Tibial artery (tissue), 4 donors: ENCODE measurements around the gene MIP.

Experiments used
- DNase-seq, 2 donors: peaks; one replicate each; pipeline ENCODE4 v3.0.0-alpha.2; 2019
- H3K27ac ChIP-seq, 2 donors: fragments of 200-600 bp; sonication (generic) in 1 of 2; 1 replicate in 1 of 2; 2 replicates in 1 of 2; pipeline ENCODE4 v1.5.1; 2018 to 2019; ENCODE audit warnings: mild to moderate bottlenecking in 1 of 2
- H3K27me3 ChIP-seq, 2 donors: fragments of 200-600 bp; sonication (generic) in 1 of 2; one replicate each; pipeline versions ENCODE4 v1.5.1 to v1.6.0; 2016 to 2019
- H3K36me3 ChIP-seq, 3 donors: fragments of 200-600 bp; sonication (generic) in 2 of 3; one replicate each; pipeline ENCODE4 v1.5.1; 2016 to 2019; ENCODE audit warnings: mild to moderate bottlenecking in 2 of 3
- H3K4me1 ChIP-seq, 4 donors: fragments of 200-600 bp; sonication (generic) in 2 of 4; 1 replicate in 3 of 4; 2 replicates in 1 of 4; pipeline ENCODE4 v1.5.1; 2016 to 2019
- H3K4me3 ChIP-seq, 2 donors: fragments of 200-600 bp; sonication (generic) in 1 of 2; 1 replicate in 1 of 2; 2 replicates in 1 of 2; pipeline ENCODE4 v1.5.1; 2018 to 2019; ENCODE audit warnings: mild to moderate bottlenecking in 2 of 2
- H3K9me3 ChIP-seq, 3 donors: fragments of 200-600 bp; sonication (generic) in 1 of 3; one replicate each; pipeline ENCODE4 v1.5.1; 2016 to 2019
- intact Hi-C: fragments of 100-400 bp; cut with DNase I; formaldehyde crosslinking; loops from one replicate; pipeline ENCODE4 v1.15.0; 2023; ENCODE audit warnings: low total_unique reads
- TF ChIP-seq, protein P1 (sequence below), 2 experiments: fragments of 200-600 bp in 1 of 2; fragments of 450-650 bp in 1 of 2; IDR thresholded peaks; one replicate each; pipeline ENCODE4 v1.5.1; 2017 to 2019; ENCODE audit warnings: antibody characterized with exemption in 2 of 2, mild to moderate bottlenecking in 1 of 2, moderate library complexity in 1 of 2

Gene MIP

DNA sequence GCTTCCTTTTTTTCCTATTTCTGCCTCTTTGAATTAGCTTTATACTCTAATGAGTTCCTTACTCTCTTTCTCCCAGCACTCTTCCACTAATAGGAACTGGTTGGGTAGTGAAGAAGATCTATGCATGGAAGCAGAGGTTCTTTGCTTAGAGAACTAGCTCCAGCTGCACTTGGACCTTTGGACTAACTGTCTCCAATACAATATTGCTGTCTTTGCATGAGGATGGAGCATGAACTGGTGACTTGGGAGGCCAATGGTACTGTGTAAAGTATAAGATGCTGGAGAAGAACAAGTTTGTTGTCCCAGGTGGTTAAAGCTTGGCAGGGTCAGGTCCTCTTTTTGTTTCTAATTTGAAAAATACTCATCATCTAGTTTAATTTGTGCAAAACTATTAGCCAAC, 35.9 kb upstream of the MIP start:
- DNase-seq, result no peak
- Histone ChIP-seq H3K27ac (no peak overlapping the region), H3K4me3 (no peak overlapping the region), H3K9me3 (no peaks in the 10 kb centered on the region), H3K4me1 (peaks cover 0 to 16% (median 10%) of the 10 kb centered on the region in 4 donors), H3K27me3 (peaks cover 0 to 6% of the 10 kb centered on the region in 2 donors), H3K36me3 (no peaks in the 10 kb centered on the region)
- TF ChIP-seq, protein P1, sequence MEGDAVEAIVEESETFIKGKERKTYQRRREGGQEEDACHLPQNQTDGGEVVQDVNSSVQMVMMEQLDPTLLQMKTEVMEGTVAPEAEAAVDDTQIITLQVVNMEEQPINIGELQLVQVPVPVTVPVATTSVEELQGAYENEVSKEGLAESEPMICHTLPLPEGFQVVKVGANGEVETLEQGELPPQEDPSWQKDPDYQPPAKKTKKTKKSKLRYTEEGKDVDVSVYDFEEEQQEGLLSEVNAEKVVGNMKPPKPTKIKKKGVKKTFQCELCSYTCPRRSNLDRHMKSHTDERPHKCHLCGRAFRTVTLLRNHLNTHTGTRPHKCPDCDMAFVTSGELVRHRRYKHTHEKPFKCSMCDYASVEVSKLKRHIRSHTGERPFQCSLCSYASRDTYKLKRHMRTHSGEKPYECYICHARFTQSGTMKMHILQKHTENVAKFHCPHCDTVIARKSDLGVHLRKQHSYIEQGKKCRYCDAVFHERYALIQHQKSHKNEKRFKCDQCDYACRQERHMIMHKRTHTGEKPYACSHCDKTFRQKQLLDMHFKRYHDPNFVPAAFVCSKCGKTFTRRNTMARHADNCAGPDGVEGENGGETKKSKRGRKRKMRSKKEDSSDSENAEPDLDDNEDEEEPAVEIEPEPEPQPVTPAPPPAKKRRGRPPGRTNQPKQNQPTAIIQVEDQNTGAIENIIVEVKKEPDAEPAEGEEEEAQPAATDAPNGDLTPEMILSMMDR (IDR thresholded peaks at IDR 0.05), result no peak
- intact Hi-C loops, result no loop called here

DNA sequence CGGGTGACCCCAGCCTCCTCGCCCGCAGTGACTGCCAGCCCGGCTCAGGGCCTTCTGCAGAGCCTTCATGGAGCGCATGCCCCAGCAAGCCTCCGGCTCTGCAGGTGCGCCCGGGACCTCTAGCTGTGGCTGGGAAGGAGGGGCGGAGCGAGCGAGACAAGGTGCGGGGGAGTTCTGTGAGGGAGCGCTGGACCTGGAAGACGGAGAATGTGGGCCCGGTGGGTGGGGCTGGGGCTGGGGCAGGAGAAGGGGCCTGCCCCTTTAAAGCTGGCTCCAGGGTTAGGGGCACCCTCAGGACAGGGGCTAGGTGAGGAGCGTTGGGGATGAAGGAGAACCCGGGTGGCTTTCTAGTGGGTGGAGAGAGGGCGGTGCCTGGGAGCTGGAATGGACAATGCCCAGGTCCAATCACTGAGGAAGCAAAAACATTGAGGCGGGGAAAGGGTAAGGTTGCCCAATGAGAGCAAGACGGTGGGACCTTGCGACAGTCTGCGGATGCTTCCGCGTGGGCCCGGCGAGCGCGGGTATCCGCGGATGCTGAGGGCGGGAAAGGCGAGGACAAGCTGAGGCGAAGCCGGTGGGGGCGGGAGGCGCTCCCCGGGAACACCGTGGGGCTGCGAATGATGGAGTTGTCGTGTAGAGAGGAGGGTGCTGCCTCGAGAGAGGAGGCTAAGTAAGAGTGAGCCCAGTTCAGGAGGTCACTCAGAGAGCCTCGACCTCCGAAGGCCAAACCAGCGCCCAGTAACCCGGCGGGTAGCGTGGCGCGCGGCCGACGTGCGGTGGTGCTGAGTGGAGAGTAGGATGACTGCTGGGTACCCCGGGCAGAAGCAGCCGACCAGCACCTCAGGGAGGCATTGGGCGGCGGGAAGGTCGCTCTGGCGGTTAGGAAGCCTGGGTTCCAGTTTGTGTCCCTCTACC, 33.8 kb upstream of the MIP start, which contains the start of gene GLS2:
Gene GLS2 (minus strand): TSS at position 121 of the 915 bp plus-strand sequence. CDS start 43 bp downstream, at position 78.
- no peaks in the 10 kb centered on the region for H3K9me3 ChIP-seq
- TF ChIP-seq, protein P1 (IDR thresholded peaks at IDR 0.05), result no peak
- peak within 1 kb of the TSS; percentile 60 to 64 for H3K4me3 ChIP-seq
- peaks cover 0 to 3% of the 10 kb centered on the region in 2 donors for H3K27me3 ChIP-seq
- intact Hi-C loops, result no loop called here
- peak within 1 kb of the TSS in 1 of 2 donors; percentile 38 for H3K27ac ChIP-seq
- H3K4me1 ChIP-seq, result peaks cover 0 to 16% (median 10%) of the 10 kb centered on the region in 4 donors
- H3K36me3 ChIP-seq, result no peaks in the 10 kb centered on the region
- peak; percentile 76 to 83 for DNase-seq

DNA sequence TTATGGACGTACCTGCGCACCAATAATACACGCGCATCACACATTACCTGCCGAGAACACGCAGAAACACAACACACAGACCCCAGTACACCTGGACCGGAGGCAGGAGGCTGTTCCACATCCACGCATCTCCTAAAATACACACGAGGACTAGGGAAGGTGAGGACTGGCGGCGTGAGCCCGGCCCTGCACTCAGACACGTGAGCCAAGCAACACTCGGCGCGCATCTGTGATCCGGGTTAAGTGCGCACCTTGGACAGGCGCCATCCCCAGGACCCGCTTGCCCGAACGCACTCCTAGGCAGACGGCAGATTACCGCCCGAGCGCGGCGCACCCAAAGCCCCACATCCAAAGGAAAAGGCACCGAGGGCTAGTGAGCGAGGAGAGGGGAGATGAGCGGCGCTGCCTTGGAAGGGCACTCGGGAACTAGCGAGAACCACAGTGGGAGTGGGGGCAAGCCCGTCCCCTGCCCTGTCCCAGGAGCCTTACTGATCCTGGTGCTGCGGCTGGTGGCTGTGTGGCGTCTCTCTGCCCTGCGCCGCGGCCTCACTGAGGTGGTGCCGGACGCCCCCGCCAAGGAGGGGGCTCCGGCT, 33.1 kb upstream of the MIP start:
- H3K9me3 ChIP-seq, result no peaks in the 10 kb centered on the region
- peak overlapping the region; percentile 60 to 64 for H3K4me3 ChIP-seq
- TF ChIP-seq, protein P1 (IDR thresholded peaks at IDR 0.05), result no peak
- peaks cover 0 to 16% (median 10%) of the 10 kb centered on the region in 4 donors for H3K4me1 ChIP-seq
- DNase-seq, result peak in 1 of 2 donors; percentile 28
- H3K27ac ChIP-seq, result peak overlapping the region in 1 of 2 donors; percentile 38
- H3K27me3 ChIP-seq, result peaks cover 0 to 3% of the 10 kb centered on the region in 2 donors
- H3K36me3 ChIP-seq, result no peaks in the 10 kb centered on the region
- intact Hi-C loops, result no loop called here

DNA sequence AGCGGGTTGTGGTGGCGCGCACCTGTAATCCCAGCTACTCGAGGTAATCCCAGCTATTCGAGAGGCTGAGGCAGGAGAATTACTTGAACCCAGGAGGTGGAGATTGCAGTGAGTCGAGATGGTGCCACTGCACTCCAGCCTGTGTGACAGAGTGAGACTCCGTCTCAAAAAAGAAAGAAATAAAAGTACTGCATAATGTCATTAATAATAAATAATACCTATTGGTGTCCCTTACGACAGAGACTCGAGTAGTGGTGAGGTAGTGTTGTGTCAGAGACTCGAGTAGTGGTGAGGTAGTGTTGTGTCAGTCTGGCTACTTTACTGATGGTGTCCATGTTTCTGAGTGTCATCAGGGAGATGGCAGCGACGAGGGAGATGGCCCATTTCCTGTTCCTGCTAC, 32.2 kb upstream of the MIP start:
- H3K9me3 ChIP-seq, result no peaks in the 10 kb centered on the region
- peaks cover 0 to 16% (median 10%) of the 10 kb centered on the region in 4 donors for H3K4me1 ChIP-seq
- H3K27ac ChIP-seq, result no peak overlapping the region
- intact Hi-C loops, result no loop called here
- H3K27me3 ChIP-seq, result peaks cover 0 to 1% of the 10 kb centered on the region in 2 donors
- H3K4me3 ChIP-seq, result no peak overlapping the region
- H3K36me3 ChIP-seq, result no peaks in the 10 kb centered on the region
- TF ChIP-seq, protein P1 (IDR thresholded peaks at IDR 0.05), result no peak
- no peak for DNase-seq

DNA sequence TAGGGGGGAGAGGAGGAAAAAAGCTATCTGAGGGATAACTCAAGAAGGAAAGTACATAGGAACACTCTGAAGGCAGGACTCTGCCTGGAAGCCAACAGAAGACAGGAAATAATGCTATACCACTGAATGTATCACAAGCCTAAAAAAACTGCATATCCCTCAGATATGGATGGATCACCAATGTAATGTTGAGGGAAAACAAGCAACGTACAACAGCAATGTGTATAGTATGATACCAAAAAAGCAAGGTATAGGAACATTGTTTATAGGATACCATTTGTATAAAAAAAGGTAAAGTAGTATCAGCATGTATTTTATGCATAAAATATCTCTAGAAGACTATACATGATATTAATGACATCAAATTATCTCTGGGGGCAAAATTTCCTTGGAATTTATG, 30.1 kb upstream of the MIP start:
- Histone ChIP-seq H3K27me3 (no peaks in the 10 kb centered on the region), H3K36me3 (no peaks in the 10 kb centered on the region), H3K9me3 (no peaks in the 10 kb centered on the region), H3K4me1 (peaks cover 0 to 16% (median 10%) of the 10 kb centered on the region in 4 donors), H3K27ac (no peak overlapping the region), H3K4me3 (no peak overlapping the region)
- intact Hi-C loops, result no loop called here
- TF ChIP-seq, protein P1 (IDR thresholded peaks at IDR 0.05), result no peak
- DNase-seq, result no peak
